ENCODE results near the gene ERCC1.

Gene ERCC1

DNA sequence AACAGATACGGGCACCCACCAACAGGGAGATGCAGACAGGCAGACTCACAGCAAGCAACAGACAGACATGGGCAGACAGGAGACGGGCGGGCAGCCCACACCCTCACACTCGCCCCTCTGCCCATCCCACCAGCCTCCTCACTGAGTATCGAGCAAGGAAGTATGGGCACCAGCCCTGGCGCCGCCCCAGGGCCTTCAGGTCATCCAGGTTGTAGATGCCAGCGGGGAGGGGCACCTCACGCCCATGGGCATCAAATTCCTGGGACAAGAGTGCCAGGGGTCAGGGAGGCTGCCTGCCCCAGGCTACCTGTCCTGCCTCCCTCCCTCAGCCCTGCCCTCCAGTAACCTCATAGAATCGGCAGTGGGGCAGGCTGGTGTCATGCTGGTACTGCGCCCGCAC is 59.0 kb downstream of the ERCC1 start:
- DNase-seq (ENCODE audit: low read depth), result no peak

DNA sequence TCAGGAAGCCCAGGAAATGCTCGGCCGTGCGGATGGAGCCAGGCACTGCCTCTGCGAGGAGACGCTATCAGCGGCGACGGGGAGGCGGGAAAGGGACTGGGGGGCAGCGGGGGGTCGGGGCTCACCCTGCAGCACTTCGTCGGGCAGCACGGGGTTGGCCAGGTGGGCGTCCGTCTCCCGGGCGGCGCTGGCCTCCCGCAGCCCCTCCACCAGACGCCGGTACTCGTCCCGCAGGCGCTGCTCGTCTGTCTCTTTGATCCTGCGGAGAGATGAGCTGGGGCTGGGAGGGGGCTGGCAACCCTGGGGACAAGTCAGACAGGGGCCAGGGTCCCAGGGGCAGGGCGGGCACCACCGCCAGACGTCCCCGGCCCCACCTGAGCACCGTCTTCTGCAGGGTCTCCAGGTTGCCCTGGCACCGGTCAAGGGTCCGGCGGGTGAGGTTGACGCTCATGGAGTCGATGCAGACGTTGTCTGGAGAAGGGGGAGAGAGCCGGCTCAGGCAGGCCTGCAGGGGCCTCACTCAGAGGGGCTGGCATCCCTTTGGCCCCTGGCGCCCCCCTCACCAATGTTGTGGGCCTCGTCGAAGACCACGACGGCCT is 59.8 kb downstream of the ERCC1 start:
- DNase-seq (ENCODE audit: low read depth), result no peak

DNA sequence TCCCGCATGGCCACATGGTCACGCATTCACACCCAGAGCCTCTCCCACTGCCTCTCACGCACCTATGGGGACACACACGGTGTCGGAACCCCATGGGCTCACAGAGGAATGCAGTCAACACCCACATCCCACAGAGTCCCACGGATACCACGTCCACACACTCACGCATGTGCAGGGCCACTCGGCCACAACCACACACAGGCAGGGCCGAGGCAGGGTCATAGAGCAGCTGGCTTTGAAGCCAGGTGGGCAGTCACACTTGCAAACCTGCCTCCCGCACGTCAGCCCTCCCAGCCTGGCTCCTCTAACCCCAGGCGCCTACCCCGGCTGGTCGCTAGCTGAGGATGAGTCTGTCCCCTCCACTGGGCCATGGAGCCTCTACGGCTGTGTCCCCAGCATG is 61.4 kb downstream of the ERCC1 start:
- no peak for DNase-seq (ENCODE audit: low read depth)

DNA sequence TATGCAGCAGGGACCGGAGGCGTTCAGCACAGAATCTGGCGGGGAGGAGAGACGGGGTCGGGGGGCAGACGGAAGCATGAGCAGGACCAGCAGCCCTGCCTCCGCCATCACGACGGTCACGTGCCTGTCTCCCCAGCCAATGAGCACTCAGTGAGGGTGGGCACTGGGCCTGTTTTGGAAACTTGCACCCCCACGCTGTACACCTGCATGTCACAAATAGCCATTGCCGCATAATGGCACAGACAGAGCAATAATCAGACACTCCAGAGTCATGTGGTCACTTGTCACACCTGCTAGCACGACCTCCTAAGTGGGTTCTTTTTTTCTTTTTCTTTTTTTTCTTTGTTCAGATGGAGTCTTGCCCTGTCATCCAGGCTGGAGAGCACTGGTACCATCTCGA is 62.1 kb downstream of the ERCC1 start:
- DNase-seq (ENCODE audit: low read depth), result no peak

DNA sequence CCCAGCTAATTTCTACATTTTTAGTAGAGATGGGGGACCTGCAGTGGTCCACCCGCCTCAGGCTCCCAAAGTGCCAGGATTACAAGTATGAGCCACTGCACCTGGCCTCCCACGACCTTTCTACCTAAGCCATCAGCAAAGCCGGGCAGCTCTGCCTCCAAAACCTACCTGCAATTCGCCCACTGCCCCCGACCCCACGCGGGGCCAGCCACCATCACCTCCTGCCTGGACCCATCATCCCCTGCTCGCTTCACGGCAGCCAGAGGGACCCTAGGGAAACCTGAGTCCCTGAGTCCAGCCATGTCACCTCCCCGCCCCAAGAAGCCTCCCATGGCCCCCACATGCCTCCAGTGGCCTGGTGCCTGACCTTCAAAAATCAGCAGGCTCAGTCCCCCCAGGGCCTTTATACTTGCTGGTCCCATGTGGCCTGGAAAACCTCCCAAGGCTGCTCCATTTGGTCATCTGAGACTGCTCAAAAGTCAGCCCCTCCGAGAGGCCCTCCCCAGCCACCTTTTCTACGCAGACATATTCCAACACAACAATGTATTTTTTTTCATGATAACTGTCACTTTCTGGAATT is 65.4 kb downstream of the ERCC1 start:
- DNase-seq (ENCODE audit: low read depth), result no peak

DNA sequence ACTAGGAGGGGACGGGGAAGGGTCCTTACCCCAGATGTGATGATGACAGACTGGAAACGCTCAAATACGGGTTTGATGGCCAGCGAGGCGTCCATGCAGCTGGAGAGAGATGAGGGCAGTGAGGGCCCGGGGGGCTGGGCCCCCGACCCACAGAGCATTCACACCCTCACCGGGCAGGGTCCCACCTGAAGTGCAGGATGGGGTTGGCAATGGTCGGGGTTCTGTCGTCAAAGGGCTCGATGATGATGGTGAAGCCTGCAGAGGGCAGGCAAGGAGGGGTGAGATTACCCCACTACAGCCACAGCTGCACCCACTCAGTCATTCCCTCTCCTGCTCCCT is 66.3 kb downstream of the ERCC1 start:
- DNase-seq (ENCODE audit: low read depth), result no peak

Data from activated T-cell treated with anti-CD3 and anti-CD28 coated beads for 1 hour (primary cell).